HCT116 (cell line): ENCODE measurements around the gene TELO2. TPM values are rescaled to one million over a fixed set of nuclear protein-coding genes. Genes with fewer than 3 reads are reported as not detected.

Source experiments
- ATAC-seq: fragments of 200-7000 bp; cut with Tn5 transposase; 2 replicates; pipeline ENCODE4 v1.9.1; 2020; ENCODE audit warnings: mild to moderate bottlenecking, moderate library complexity
- BruUV-seq: library from RNA; stranded (reverse); fragments of 400-500 nt; replicated peaks from 2 replicates; lab custom pipeline; 2021; lab: Mats Ljungman, UMichigan
- CTCF ChIA-PET: fragments of 300-600 bp; sonication (Branson Sonifier 250); formaldehyde crosslinking; loops from one replicate; lab custom pipeline; 2021; ENCODE audit warnings: antibody characterized with exemption; lab: Charles Lee
- POLR2A ChIA-PET: fragments of 300-600, 350-600 bp; sonication (Branson Sonifier 250); formaldehyde crosslinking; loops from one replicate; lab custom pipeline; 2021; ENCODE audit warnings: antibody characterized with exemption; lab: Charles Lee
- RAD21 ChIA-PET, 2 experiments: fragments of 300-600 bp; sonication (Branson Sonifier 250); formaldehyde crosslinking; loops; one replicate each; lab custom pipeline; 2023; ENCODE audit warnings: low total read pairs in 2 of 2; ENCODE audit not compliant: uncharacterized antibody in 2 of 2, unreplicated experiment in 2 of 2, low non-redundant PET in 1 of 2; lab: Charles Lee
- DNase-seq: peaks from one replicate; pipeline ENCODE4 v3.0.0-alpha.2; 2010; ENCODE audit warnings: low read depth, low spot score
- H2AFZ ChIP-seq: fragments of 200-600 bp; shearing (Covaris generic), sonication (generic); 2 replicates; pipeline ENCODE4 v1.6.1; 2017; ENCODE audit warnings: low read depth, mixed run types, mixed read lengths, antibody characterized with exemption, low read length; ENCODE audit not compliant: poor library complexity, severe bottlenecking
- H3K27ac ChIP-seq: 2 replicates; pipeline ENCODE4 v1.5.1; 2012; ENCODE audit warnings: low read depth, low read length
- H3K27me3 ChIP-seq: fragments of 200-600 bp; sonication (generic); 2 replicates; pipeline ENCODE4 v1.6.1; 2016; ENCODE audit warnings: mixed run types, low read length, mixed read lengths; ENCODE audit not compliant: insufficient read depth
- H3K36me3 ChIP-seq, 2 experiments: fragments of 200-500 bp in 1 of 2; fragments of 200-600 bp in 1 of 2; sonication (Bioruptor generic) in 1 of 2; sonication (generic) in 1 of 2; 2 replicates each; pipeline versions ENCODE4 v1.5.1 to v1.6.1; 2014 to 2016; ENCODE audit warnings: low read length in 2 of 2, inconsistent platforms in 1 of 2, mixed read lengths in 1 of 2, mixed run types in 1 of 2; ENCODE audit not compliant: insufficient read depth in 2 of 2, control insufficient read depth in 1 of 2
- H3K4me1 ChIP-seq, 2 experiments: fragments of 200-600 bp in 1 of 2; sonication (generic) in 1 of 2; 2 replicates each; pipeline versions ENCODE4 v1.5.1 to v1.6.1; 2012 to 2017; ENCODE audit warnings: low read length in 2 of 2, inconsistent platforms in 1 of 2, mild to moderate bottlenecking in 1 of 2, mixed read lengths in 1 of 2, mixed run types in 1 of 2, moderate library complexity in 1 of 2; ENCODE audit not compliant: insufficient read depth in 2 of 2, control insufficient read depth in 1 of 2
- H3K4me2 ChIP-seq: fragments of 200-600 bp; sonication (generic); 2 replicates; pipeline ENCODE4 v1.6.1; 2017; ENCODE audit warnings: mixed run types, low read length, mixed read lengths
- H3K4me3 ChIP-seq, 2 experiments: fragments of 200-600 bp in 1 of 2; sonication (generic) in 1 of 2; replicated peaks in 1 of 2; 2 replicates each; pipeline ENCODE4 v1.5.1; 2011 to 2016; ENCODE audit warnings: low read length in 2 of 2, control low read depth in 1 of 2, low read depth in 1 of 2, mild to moderate bottlenecking in 1 of 2, mixed read lengths in 1 of 2, mixed run types in 1 of 2
- H3K79me2 ChIP-seq: fragments of 200-600 bp; sonication (generic); 2 replicates; pipeline ENCODE4 v1.6.1; 2017; ENCODE audit warnings: mild to moderate bottlenecking, mixed run types, low read length, moderate library complexity, mixed read lengths; ENCODE audit not compliant: insufficient read depth
- H3K9ac ChIP-seq: fragments of 200-600 bp; sonication (generic); 2 replicates; pipeline ENCODE4 v1.6.1; 2016; ENCODE audit warnings: low read length, mixed read lengths
- H3K9me2 ChIP-seq: fragments of 200-600 bp; sonication (generic), shearing (Covaris generic); 2 replicates; pipeline ENCODE4 v1.6.1; 2017; ENCODE audit warnings: mixed run types, mild to moderate bottlenecking, moderate library complexity; ENCODE audit not compliant: insufficient read depth
- H3K9me3 ChIP-seq, 2 experiments: fragments of 200-500 bp in 1 of 2; fragments of 200-600 bp in 1 of 2; sonication (Bioruptor generic) in 1 of 2; sonication (generic) in 1 of 2; 2 replicates each; pipeline ENCODE4 v1.6.1; 2014 to 2017; ENCODE audit warnings: low read length in 2 of 2, mixed read lengths in 2 of 2, inconsistent platforms in 1 of 2, low read depth in 1 of 2, mild to moderate bottlenecking in 1 of 2, mixed run types in 1 of 2, moderate library complexity in 1 of 2; ENCODE audit not compliant: control insufficient read depth in 1 of 2, insufficient read depth in 1 of 2
- H4K20me1 ChIP-seq: fragments of 200-600 bp; sonication (generic), shearing (Covaris generic); 2 replicates; pipeline ENCODE4 v1.6.1; 2017; ENCODE audit warnings: mixed run types, mild to moderate bottlenecking, moderate library complexity; ENCODE audit not compliant: insufficient read depth
- ATF3 ChIP-seq: IDR thresholded peaks from 2 replicates; pipeline ENCODE4 v1.6.1; 2012
- CEBPB ChIP-seq: IDR thresholded peaks from 2 replicates; pipeline ENCODE4 v1.6.1; 2012; ENCODE audit warnings: low read depth
- CTCF ChIP-seq, 3 experiments: fragments of 200-600 bp in 1 of 3; sonication (generic) in 1 of 3; IDR thresholded peaks in 2 of 3; conservative IDR thresholded peaks in 1 of 3; 2 replicates each; pipeline ENCODE4 v1.5.1; 2012 to 2017; ENCODE audit warnings: low read depth in 2 of 3, low read length in 2 of 3, antibody characterized with exemption in 1 of 3, borderline replicate concordance in 1 of 3, control low read depth in 1 of 3, mild to moderate bottlenecking in 1 of 3, mixed read lengths in 1 of 3, mixed run types in 1 of 3, moderate library complexity in 1 of 3; ENCODE audit not compliant: insufficient read depth in 1 of 3
- EGR1 ChIP-seq: IDR thresholded peaks from 2 replicates; pipeline ENCODE4 v1.6.1; 2012; ENCODE audit warnings: low read depth
- EZH2 ChIP-seq: fragments of 200-600 bp; sonication (generic); IDR thresholded peaks from 2 replicates; pipeline ENCODE4 v1.6.1; 2017; ENCODE audit warnings: antibody characterized with exemption, mixed run types
- FOSL1 ChIP-seq: IDR thresholded peaks from 2 replicates; pipeline ENCODE4 v1.6.1; 2012; ENCODE audit warnings: low read depth
- MAX ChIP-seq: IDR thresholded peaks from 2 replicates; pipeline ENCODE4 v1.6.1; 2012
- POLR2A ChIP-seq: IDR thresholded peaks from 2 replicates; pipeline ENCODE4 v1.7.0; 2011; ENCODE audit warnings: borderline replicate concordance; ENCODE audit not compliant: insufficient read depth, insufficient read length; ENCODE audit errors: extremely low read depth
- SP1 ChIP-seq: IDR thresholded peaks from 2 replicates; pipeline ENCODE4 v1.6.1; 2012; ENCODE audit warnings: low read depth
- SRF ChIP-seq: IDR thresholded peaks from 2 replicates; pipeline ENCODE4 v1.6.1; 2012; ENCODE audit warnings: low read depth
- YY1 ChIP-seq: IDR thresholded peaks from 2 replicates; pipeline ENCODE4 v1.6.1; 2011; ENCODE audit warnings: low read length, low read depth, moderate library complexity, mild to moderate bottlenecking; ENCODE audit not compliant: insufficient replicate concordance; ENCODE audit errors: extremely low read depth
- ZBTB33 ChIP-seq: IDR thresholded peaks from 2 replicates; pipeline ENCODE4 v1.6.1; 2011; ENCODE audit warnings: mild to moderate bottlenecking, low read length, moderate library complexity; ENCODE audit not compliant: insufficient replicate concordance; ENCODE audit errors: extremely low read depth
- ZFX ChIP-seq: fragments of 450-650 bp; IDR thresholded peaks from 2 replicates; pipeline ENCODE4 v1.6.1; 2017
- intact Hi-C: fragments of 100-400 bp; cut with micrococcal nuclease; formaldehyde crosslinking; loops from 2 replicates; pipeline ENCODE4 v1.10.0; 2022
- total RNA-seq: library from RNA; stranded (reverse); gene quantifications from one replicate; pipeline ENCODE4 v1.2.1, GENCODE V29; 2021; ENCODE audit not compliant: unreplicated experiment

The TELO2 gene
- total RNA-seq, 1 experiment from 2014 or later = 74.3 TPM

- BruUV-seq = no TSS peak
- Histone ChIP-seq H3K9me2 (no peaks in the 10 kb centered on the region), H3K79me2 (peaks cover 19% of the 10 kb centered on the region), H3K4me1 (peaks cover 3 to 9% of the 10 kb centered on the region in 2 experiments; a peak in 2 of 4 replicates), H4K20me1 (no peaks in the 10 kb centered on the region), H3K4me2 (no peak overlapping the region), H3K9ac (no peak overlapping the region), H2AFZ (no peak overlapping the region), H3K9me3 (no peaks in the 10 kb centered on the region), H3K27ac (no peak overlapping the region), H3K4me3 (no peak overlapping the region), H3K36me3 (no peaks in the 10 kb centered on the region; a peak in 1 of 4 replicates), H3K27me3 (no peaks in the 10 kb centered on the region)
- ChIA-PET CTCF (no interaction called here), RAD21 (no interaction called here), POLR2A (no interaction called here)
- intact Hi-C loops = no loop called here
- no peak for DNase-seq
- no peak for TF ChIP-seq FOSL1
- no peak for ATAC-seq
Measured at GRCh38 chr16:1464894-1465566, 28.1 kb upstream of the TELO2 start.

GRCh38 chr16:1465567-1465915, 27.6 kb upstream of the TELO2 start:
- ATAC-seq (no peak), DNase-seq (no peak)
- Histone ChIP-seq H4K20me1 (no peaks in the 10 kb centered on the region), H3K79me2 (peaks cover 24% of the 10 kb centered on the region), H3K27me3 (no peaks in the 10 kb centered on the region), H2AFZ (no peak overlapping the region), H3K4me3 (no peak overlapping the region), H3K36me3 (no peaks in the 10 kb centered on the region; a peak in 1 of 4 replicates), H3K4me1 (peaks cover 4 to 14% of the 10 kb centered on the region in 2 experiments; a peak in 3 of 4 replicates), H3K4me2 (no peak overlapping the region), H3K27ac (no peak overlapping the region), H3K9me2 (no peaks in the 10 kb centered on the region), H3K9ac (no peak overlapping the region), H3K9me3 (no peaks in the 10 kb centered on the region)
- intact Hi-C loops = no loop called here
- BruUV-seq = no TSS peak
- ChIA-PET CTCF (no interaction called here), POLR2A (no interaction called here), RAD21 (no interaction called here)
- TF ChIP-seq POLR2A = no peak
- no peak for TF ChIP-seq FOSL1
- no peak for TF ChIP-seq YY1
- TF ChIP-seq CTCF (IDR thresholded peaks at IDR 0.05 in 2 of 3, conservative IDR thresholded peaks at IDR 0.05 in 1 of 3; ENCODE audit: borderline replicate concordance in 1 of 3, insufficient read depth in 1 of 3, low read depth in 2 of 3, low read length in 2 of 3) = no peak
- TF ChIP-seq MAX = no peak
- TF ChIP-seq ZBTB33 = no peak
- TF ChIP-seq ZFX = no peak
- TF ChIP-seq EGR1 = no peak
- TF ChIP-seq SP1 = no peak
- no peak for TF ChIP-seq SRF
- no peak for TF ChIP-seq EZH2
- no peak for TF ChIP-seq ATF3
- TF ChIP-seq CEBPB = no peak
- TF ChIP-seq, all 23 proteins: peak for 0
